ENCODE results near the gene CBLL2. TPM values are rescaled to one million over a fixed set of nuclear protein-coding genes. Genes with fewer than 3 reads are reported as not detected.

Gene CBLL2
- total and polyA plus RNA-seq, 2 donors (not counting 1 experiment from before 2014, with no cell fraction given): not detected

DNA sequence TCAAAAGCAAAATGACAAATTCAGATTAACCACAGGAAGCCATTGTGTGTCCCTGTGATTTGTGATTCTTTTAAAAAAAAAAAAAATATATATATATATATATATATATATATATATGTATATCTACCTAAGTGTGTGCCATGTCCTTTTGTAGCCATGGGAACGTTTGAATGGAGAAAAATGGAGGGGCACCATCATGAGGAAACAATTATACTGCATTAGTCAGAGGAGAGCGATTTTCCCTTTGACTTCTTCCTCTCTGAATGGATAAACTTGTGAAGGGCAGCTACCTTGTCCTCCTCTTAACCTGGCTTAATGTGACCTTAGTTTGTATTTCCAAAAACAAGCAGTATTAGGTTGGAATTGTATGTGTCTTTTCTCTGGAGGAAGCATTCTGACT is 23.3 kb upstream of the CBLL2 start:
- Mint-ChIP-seq H3K9me3 (ENCODE audit: insufficient read depth) (no peaks in the 10 kb centered on the region), H3K27me3 (no peaks in the 10 kb centered on the region), H3K4me1 (no peaks in the 10 kb centered on the region), H3K4me3 (no peak overlapping the region), H3K27ac (no peak overlapping the region)
- ATAC-seq (ENCODE audit: low read depth): no peak
- Histone ChIP-seq H3K9me3 (ENCODE audit: control extremely low read depth in 1 of 3, control insufficient read depth in 2 of 3, insufficient read depth in 1 of 3, low read length in 2 of 3) (no peaks in the 10 kb centered on the region), H3K4me2 (replicated peaks; ENCODE audit: low read depth, low read length, poor library complexity, severe bottlenecking) (no peak overlapping the region), H3K9ac (ENCODE audit: low read length) (no peak overlapping the region), H3K27me3 (replicated peaks in 1 of 4; ENCODE audit: control extremely low read depth in 1 of 4, control insufficient read depth in 3 of 4, insufficient read depth in 4 of 4, low read length in 3 of 4) (no peaks in the 10 kb centered on the region), H3K27ac (ENCODE audit: low read length in 2 of 2) (no peak overlapping the region), H2AFZ (ENCODE audit: insufficient read depth, low read depth, low read length, poor library complexity, severe bottlenecking) (no peak overlapping the region), H3K4me3 (ENCODE audit: control extremely low read depth in 1 of 5, extremely low read depth in 1 of 5, insufficient read depth in 1 of 5, low read depth in 2 of 5, low read length in 4 of 5) (no peak overlapping the region), H4K20me1 (ENCODE audit: control insufficient read depth, insufficient read depth, low read length, poor library complexity, severe bottlenecking) (no peaks in the 10 kb centered on the region), H3K4me1 (ENCODE audit: control insufficient read depth in 2 of 2, insufficient read depth in 2 of 2, low read length in 2 of 2) (no peaks in the 10 kb centered on the region), H3K36me3 (replicated peaks in 1 of 2; ENCODE audit: control extremely low read depth in 1 of 2, control insufficient read depth in 1 of 2, extremely low read depth in 1 of 2, insufficient read depth in 2 of 2, low read length in 1 of 2) (no peaks in the 10 kb centered on the region), H3K79me2 (ENCODE audit: control insufficient read depth, insufficient read depth, low read length) (no peaks in the 10 kb centered on the region)
- no peak for DNase-seq
- ChIA-PET CTCF (no interaction called here), POLR2A (no interaction called here)
- no peak for TF ChIP-seq EZH2 (IDR thresholded peaks at IDR 0.05; ENCODE audit: borderline replicate concordance, insufficient read depth, low read depth, low read length, poor library complexity, severe bottlenecking)
- TF ChIP-seq, protein P1, sequence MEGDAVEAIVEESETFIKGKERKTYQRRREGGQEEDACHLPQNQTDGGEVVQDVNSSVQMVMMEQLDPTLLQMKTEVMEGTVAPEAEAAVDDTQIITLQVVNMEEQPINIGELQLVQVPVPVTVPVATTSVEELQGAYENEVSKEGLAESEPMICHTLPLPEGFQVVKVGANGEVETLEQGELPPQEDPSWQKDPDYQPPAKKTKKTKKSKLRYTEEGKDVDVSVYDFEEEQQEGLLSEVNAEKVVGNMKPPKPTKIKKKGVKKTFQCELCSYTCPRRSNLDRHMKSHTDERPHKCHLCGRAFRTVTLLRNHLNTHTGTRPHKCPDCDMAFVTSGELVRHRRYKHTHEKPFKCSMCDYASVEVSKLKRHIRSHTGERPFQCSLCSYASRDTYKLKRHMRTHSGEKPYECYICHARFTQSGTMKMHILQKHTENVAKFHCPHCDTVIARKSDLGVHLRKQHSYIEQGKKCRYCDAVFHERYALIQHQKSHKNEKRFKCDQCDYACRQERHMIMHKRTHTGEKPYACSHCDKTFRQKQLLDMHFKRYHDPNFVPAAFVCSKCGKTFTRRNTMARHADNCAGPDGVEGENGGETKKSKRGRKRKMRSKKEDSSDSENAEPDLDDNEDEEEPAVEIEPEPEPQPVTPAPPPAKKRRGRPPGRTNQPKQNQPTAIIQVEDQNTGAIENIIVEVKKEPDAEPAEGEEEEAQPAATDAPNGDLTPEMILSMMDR (IDR thresholded peaks at IDR 0.05): no peak
- no CpG with 5 or more reads among the region's 2 CpGs for WGBS (ENCODE audit: insufficient coverage)
- intact Hi-C loops (cut with micrococcal nuclease): no loop called here

DNA sequence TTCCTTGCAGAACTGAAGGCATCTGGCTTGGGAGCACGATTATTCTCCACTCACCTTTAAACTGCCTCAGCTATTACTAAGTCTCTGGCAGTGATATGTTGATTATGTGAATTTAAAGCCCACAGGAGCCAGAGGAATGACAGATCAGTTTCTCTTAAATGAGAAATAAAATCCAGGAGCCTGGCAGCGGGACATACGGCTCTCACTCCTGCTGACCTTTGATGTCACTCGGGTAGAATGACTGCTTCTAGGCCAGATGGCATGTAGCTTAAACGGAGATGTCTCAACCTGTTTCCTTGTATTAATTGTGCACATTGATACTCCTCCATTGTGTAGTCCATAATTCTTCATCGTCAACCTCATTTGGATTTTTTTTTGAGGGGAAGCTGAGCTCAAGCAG is 4.0 kb upstream of the CBLL2 start:
- Histone ChIP-seq H3K4me1 (ENCODE audit: control insufficient read depth in 2 of 2, insufficient read depth in 2 of 2, low read length in 2 of 2) (no peaks in the 10 kb centered on the region), H3K36me3 (replicated peaks in 1 of 2; ENCODE audit: control extremely low read depth in 1 of 2, control insufficient read depth in 1 of 2, extremely low read depth in 1 of 2, insufficient read depth in 2 of 2, low read length in 1 of 2) (no peaks in the 10 kb centered on the region), H4K20me1 (ENCODE audit: control insufficient read depth, insufficient read depth, low read length, poor library complexity, severe bottlenecking) (no peaks in the 10 kb centered on the region), H3K9ac (ENCODE audit: low read length) (no peak overlapping the region), H3K27me3 (replicated peaks in 1 of 4; ENCODE audit: control extremely low read depth in 1 of 4, control insufficient read depth in 3 of 4, insufficient read depth in 4 of 4, low read length in 3 of 4) (no peaks in the 10 kb centered on the region), H3K79me2 (ENCODE audit: control insufficient read depth, insufficient read depth, low read length) (no peaks in the 10 kb centered on the region), H3K4me2 (replicated peaks; ENCODE audit: low read depth, low read length, poor library complexity, severe bottlenecking) (no peak overlapping the region), H2AFZ (ENCODE audit: insufficient read depth, low read depth, low read length, poor library complexity, severe bottlenecking) (no peak overlapping the region), H3K27ac (ENCODE audit: low read length in 2 of 2) (no peak overlapping the region), H3K9me3 (ENCODE audit: control extremely low read depth in 1 of 3, control insufficient read depth in 2 of 3, insufficient read depth in 1 of 3, low read length in 2 of 3) (no peaks in the 10 kb centered on the region), H3K4me3 (ENCODE audit: control extremely low read depth in 1 of 5, extremely low read depth in 1 of 5, insufficient read depth in 1 of 5, low read depth in 2 of 5, low read length in 4 of 5) (no peak overlapping the region)
- H3K4me3 Mint-ChIP-seq: no peak overlapping the region
- H3K27ac Mint-ChIP-seq: no peak overlapping the region
- H3K4me1 Mint-ChIP-seq: no peaks in the 10 kb centered on the region
- intact Hi-C loops (cut with micrococcal nuclease): no loop called here
- no CpG with 5 or more reads among the region's 6 CpGs for WGBS (ENCODE audit: insufficient coverage)
- no peaks in the 10 kb centered on the region for H3K27me3 Mint-ChIP-seq
- ChIA-PET POLR2A (no interaction called here), CTCF (no interaction called here)
- DNase-seq: no peak
- ATAC-seq (ENCODE audit: low read depth): no peak
- no peaks in the 10 kb centered on the region for H3K9me3 Mint-ChIP-seq (ENCODE audit: insufficient read depth)
- no peak for TF ChIP-seq EZH2 (IDR thresholded peaks at IDR 0.05; ENCODE audit: borderline replicate concordance, insufficient read depth, low read depth, low read length, poor library complexity, severe bottlenecking)
- TF ChIP-seq, protein P1 (IDR thresholded peaks at IDR 0.05): no peak

Measured in B cell (primary cell).